ENCODE data around the gene SRSF5.
"Not testable (repeated sequence)": the region's sequence is repeated elsewhere in the genome, so short reads cannot be mapped to it uniquely, and the experiment has no call there.

The SRSF5 gene

GRCh38 chr14:69808919-69809808, 42.2 kb downstream of the SRSF5 start:
- DNase-seq (ENCODE audit: low spot score) = no peak

- no peak for DNase-seq (ENCODE audit: low spot score)
Observed at GRCh38 chr14:69811227-69811867, 44.4 kb downstream of the SRSF5 start.

- no peak for DNase-seq (ENCODE audit: low spot score)
Observed at GRCh38 chr14:69811868-69812252, 44.9 kb downstream of the SRSF5 start.

GRCh38 chr14:69812711-69813110, 45.8 kb downstream of the SRSF5 start:
- DNase-seq (ENCODE audit: low spot score) = no peak

GRCh38 chr14:69813346-69813745, 46.4 kb downstream of the SRSF5 start:
- not testable (repeated sequence) for DNase-seq (ENCODE audit: low spot score)

- DNase-seq (ENCODE audit: low spot score) = no peak
Observed at GRCh38 chr14:69814397-69814796, 47.5 kb downstream of the SRSF5 start.

- DNase-seq (ENCODE audit: low spot score) = no peak
Observed at GRCh38 chr14:69815556-69815955, 48.6 kb downstream of the SRSF5 start.

- DNase-seq (ENCODE audit: low spot score) = no peak
Observed at GRCh38 chr14:69816216-69816615, 49.3 kb downstream of the SRSF5 start.

- peak; percentile 76 for DNase-seq (ENCODE audit: low spot score)
Observed at GRCh38 chr14:69818758-69819191, 51.8 kb downstream of the SRSF5 start.

GRCh38 chr14:69819607-69820006, 52.7 kb downstream of the SRSF5 start:
- no peak for DNase-seq (ENCODE audit: low spot score)

GRCh38 chr14:69820991-69821390, 54.0 kb downstream of the SRSF5 start:
- DNase-seq (ENCODE audit: low spot score) = no peak
